Hepatocyte (in vitro differentiated cells): ENCODE measurements around the gene NXN. TPM values are rescaled to one million over a fixed set of nuclear protein-coding genes. Genes with fewer than 3 reads are reported as not detected.
"Not testable (repeated sequence)": the region's sequence is repeated elsewhere in the genome, so short reads cannot be mapped to it uniquely, and the experiment has no call there.

Experiments
- DNase-seq: peaks from one replicate; pipeline ENCODE4 v3.0.0-alpha.2; 2016; ENCODE audit warnings: low spot score
- H2AFZ ChIP-seq: fragments of 200-600 bp; sonication (generic); 2 replicates; pipeline ENCODE4 v1.6.0; 2016; ENCODE audit warnings: antibody characterized with exemption, mild to moderate bottlenecking
- H3K27ac ChIP-seq: fragments of 200-600 bp; sonication (generic); 2 replicates; pipeline ENCODE4 v1.5.1; 2016; ENCODE audit warnings: mild to moderate bottlenecking
- H3K27me3 ChIP-seq: fragments of 200-600 bp; sonication (generic); 2 replicates; pipeline ENCODE4 v1.6.1; 2016
- H3K36me3 ChIP-seq: fragments of 200-600 bp; sonication (generic); replicated peaks from 2 replicates; pipeline ENCODE4 v1.5.1; 2016; ENCODE audit warnings: low read depth; ENCODE audit not compliant: insufficient read depth
- H3K4me1 ChIP-seq: fragments of 200-600 bp; sonication (generic); 2 replicates; pipeline ENCODE4 v1.5.1; 2016; ENCODE audit warnings: mild to moderate bottlenecking, moderate library complexity; ENCODE audit not compliant: insufficient read depth
- H3K4me2 ChIP-seq: fragments of 200-600 bp; sonication (generic); 2 replicates; pipeline ENCODE4 v1.6.0; 2016
- H3K4me3 ChIP-seq: fragments of 200-600 bp; sonication (generic); 2 replicates; pipeline ENCODE4 v1.5.1; 2016; ENCODE audit warnings: mild to moderate bottlenecking
- H3K79me2 ChIP-seq: fragments of 200-600 bp; sonication (generic); 2 replicates; pipeline ENCODE4 v1.6.0; 2017; ENCODE audit warnings: mild to moderate bottlenecking
- H3K9me2 ChIP-seq: fragments of 200-600 bp; sonication (generic); replicated peaks from 2 replicates; pipeline ENCODE4 v1.6.0; 2017; ENCODE audit warnings: mild to moderate bottlenecking; ENCODE audit not compliant: insufficient read depth
- H3K9me3 ChIP-seq: fragments of 200-600 bp; sonication (generic); 2 replicates; pipeline ENCODE4 v1.5.1; 2016; ENCODE audit warnings: low read depth, mild to moderate bottlenecking
- H4K20me1 ChIP-seq: fragments of 200-600 bp; sonication (generic); 2 replicates; pipeline ENCODE4 v1.6.0; 2016; ENCODE audit warnings: mild to moderate bottlenecking; ENCODE audit not compliant: insufficient read depth, poor library complexity, severe bottlenecking
- EZH2 ChIP-seq: fragments of 200-600 bp; sonication (generic); IDR thresholded peaks from 2 replicates; pipeline ENCODE4 v1.6.1; 2016; ENCODE audit warnings: antibody characterized with exemption, mild to moderate bottlenecking, borderline replicate concordance
- EZH2phosphoT487 ChIP-seq: fragments of 200-600 bp; sonication (generic); IDR thresholded peaks from one replicate; pipeline ENCODE4 v1.6.1; 2018; ENCODE audit warnings: antibody characterized with exemption, mild to moderate bottlenecking, low read depth, moderate library complexity; ENCODE audit not compliant: unreplicated experiment, severe bottlenecking
- WGBS: methylation state at CpG from one replicate; pipeline ENCODE4 v1.1.6; 2016; ENCODE audit warnings: low lambda C conversion rate; ENCODE audit errors: missing lambda C conversion rate; 5-methylcytosine and 5-hydroxymethylcytosine counted together
- polyA plus RNA-seq: library from polyadenylated mRNA; unstranded; fragments of >200 nt; fragmentation: Nextera tagmentation; extraction: Ambion mirVana; gene quantifications from 2 replicates; pipeline ENCODE4 v1.2.1, GENCODE V29; 2016
- total RNA-seq: library from RNA; depleted of rRNA; stranded (reverse); fragments of >200 nt; gene quantifications from 2 replicates; pipeline ENCODE4 v1.2.3, GENCODE V29; 2014
- TF ChIP-seq, protein P1 (sequence below): fragments of 200-600 bp; sonication (generic); IDR thresholded peaks from 2 replicates; pipeline ENCODE4 v1.5.1; 2016; ENCODE audit warnings: antibody characterized with exemption, mild to moderate bottlenecking; ENCODE audit not compliant: poor library complexity

The NXN gene
- total and polyA plus RNA-seq, 2 experiments from 2014 or later: 55.0 to 74.1 TPM

DNA sequence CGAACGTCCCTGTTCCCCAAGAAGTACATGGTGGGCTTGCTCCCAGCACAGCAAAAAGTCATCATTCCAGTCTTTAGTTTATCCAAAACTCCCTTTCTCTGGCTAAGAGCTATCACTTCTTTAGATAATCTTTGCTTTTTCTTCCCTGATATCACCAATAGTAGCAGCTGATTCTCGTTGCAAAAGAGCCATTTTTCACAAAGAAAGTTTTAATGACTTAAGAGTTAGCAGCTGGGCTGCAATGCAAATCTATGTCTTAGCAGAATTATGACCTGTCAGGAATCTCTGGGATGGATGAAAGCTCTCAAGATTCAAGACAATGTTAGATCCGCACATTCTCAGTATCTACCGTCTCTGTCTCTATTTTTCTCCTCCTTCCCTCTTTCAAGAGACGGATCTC, 53.8 kb downstream of the NXN start:
- Histone ChIP-seq H3K36me3 (no peaks in the 10 kb centered on the region), H3K9me3 (no peaks in the 10 kb centered on the region), H2AFZ (no peak overlapping the region), H3K4me2 (peak overlapping the region; percentile 8), H3K9me2 (no peaks in the 10 kb centered on the region), H3K27ac (peak overlapping the region; percentile 63), H3K4me3 (no peak overlapping the region), H4K20me1 (no peaks in the 10 kb centered on the region), H3K27me3 (no peaks in the 10 kb centered on the region), H3K4me1 (peaks cover 53% of the 10 kb centered on the region), H3K79me2 (peaks cover 85% of the 10 kb centered on the region)
- 69% methylated on average over 6 of the region's 6 CpGs for WGBS
- DNase-seq: no peak
- no peak for TF ChIP-seq EZH2
- TF ChIP-seq EZH2phosphoT487: no peak
- TF ChIP-seq, protein P1, sequence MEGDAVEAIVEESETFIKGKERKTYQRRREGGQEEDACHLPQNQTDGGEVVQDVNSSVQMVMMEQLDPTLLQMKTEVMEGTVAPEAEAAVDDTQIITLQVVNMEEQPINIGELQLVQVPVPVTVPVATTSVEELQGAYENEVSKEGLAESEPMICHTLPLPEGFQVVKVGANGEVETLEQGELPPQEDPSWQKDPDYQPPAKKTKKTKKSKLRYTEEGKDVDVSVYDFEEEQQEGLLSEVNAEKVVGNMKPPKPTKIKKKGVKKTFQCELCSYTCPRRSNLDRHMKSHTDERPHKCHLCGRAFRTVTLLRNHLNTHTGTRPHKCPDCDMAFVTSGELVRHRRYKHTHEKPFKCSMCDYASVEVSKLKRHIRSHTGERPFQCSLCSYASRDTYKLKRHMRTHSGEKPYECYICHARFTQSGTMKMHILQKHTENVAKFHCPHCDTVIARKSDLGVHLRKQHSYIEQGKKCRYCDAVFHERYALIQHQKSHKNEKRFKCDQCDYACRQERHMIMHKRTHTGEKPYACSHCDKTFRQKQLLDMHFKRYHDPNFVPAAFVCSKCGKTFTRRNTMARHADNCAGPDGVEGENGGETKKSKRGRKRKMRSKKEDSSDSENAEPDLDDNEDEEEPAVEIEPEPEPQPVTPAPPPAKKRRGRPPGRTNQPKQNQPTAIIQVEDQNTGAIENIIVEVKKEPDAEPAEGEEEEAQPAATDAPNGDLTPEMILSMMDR: no peak

DNA sequence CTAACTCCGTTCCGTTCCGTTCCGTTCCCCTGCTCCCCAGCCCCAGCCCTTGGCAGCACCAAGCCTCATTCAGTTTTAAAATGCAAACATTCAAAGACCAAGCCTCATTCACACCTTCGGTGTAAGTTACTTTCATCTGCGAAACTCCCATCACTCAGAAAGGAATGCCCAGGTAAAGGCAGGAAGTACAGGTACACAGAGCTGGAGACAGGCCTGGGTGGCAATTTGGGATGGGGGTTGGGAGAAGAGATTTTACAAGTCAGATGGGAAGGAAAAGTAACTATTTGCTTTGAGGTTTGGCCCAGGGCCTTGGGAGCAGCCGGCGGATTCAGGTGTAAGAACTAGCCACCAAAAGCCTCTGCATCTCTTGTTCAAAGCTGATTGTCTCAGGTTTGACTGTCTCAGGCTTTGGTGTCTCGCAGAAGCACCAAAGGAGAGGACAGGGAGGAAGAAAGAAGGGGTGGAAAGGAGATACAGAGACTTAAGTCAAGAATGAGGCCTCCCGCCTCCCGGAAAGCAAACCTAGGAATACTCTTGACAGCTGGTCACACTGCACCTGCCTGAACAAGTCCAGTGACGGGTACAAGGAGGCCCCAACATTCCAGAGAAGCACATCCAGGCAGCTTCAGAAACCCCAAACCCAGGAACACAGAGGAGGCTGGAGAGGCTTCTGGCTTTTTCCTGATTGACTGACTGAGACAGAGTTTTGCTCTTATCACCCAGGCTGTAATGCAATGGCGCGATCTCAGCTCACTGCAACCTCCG, 54.7 kb downstream of the NXN start:
- H3K4me3 ChIP-seq: no peak overlapping the region
- no peaks in the 10 kb centered on the region for H4K20me1 ChIP-seq
- peak overlapping the region; percentile 63 for H3K27ac ChIP-seq
- H3K36me3 ChIP-seq: no peaks in the 10 kb centered on the region
- no peaks in the 10 kb centered on the region for H3K9me2 ChIP-seq
- peak overlapping the region; percentile 27 for H3K4me2 ChIP-seq
- H3K27me3 ChIP-seq: no peaks in the 10 kb centered on the region
- H3K4me1 ChIP-seq: peaks cover 53% of the 10 kb centered on the region
- H2AFZ ChIP-seq: no peak overlapping the region
- peaks cover 85% of the 10 kb centered on the region for H3K79me2 ChIP-seq
- no peak for TF ChIP-seq EZH2phosphoT487
- 73% methylated on average over 15 of the region's 15 CpGs for WGBS
- no peaks in the 10 kb centered on the region for H3K9me3 ChIP-seq
- no peak for DNase-seq

DNA sequence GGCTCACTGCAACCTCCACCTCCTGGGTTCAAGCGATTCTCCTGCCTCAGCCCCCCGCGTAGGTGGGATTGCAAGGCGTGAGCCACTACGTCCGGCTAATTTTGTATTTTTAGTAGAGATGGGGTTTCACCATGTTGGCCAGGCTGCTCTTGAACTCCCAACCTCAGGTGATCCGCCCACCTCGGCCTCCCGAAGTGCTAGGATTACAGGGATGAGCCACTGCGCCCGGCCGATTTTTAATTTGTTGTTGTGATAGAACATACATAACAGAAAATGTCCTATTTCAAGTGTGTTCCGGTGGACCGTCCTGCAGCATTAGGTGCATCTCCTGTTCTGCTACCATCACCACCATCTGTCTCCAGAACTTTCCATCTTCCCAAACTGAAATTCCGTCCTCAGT, 55.3 kb downstream of the NXN start:
- Histone ChIP-seq H3K79me2 (peaks cover 85% of the 10 kb centered on the region), H3K27ac (peak overlapping the region; percentile 63), H3K4me1 (peaks cover 48% of the 10 kb centered on the region)
- not testable (repeated sequence) for H4K20me1 ChIP-seq, H2AFZ ChIP-seq, H3K4me3 ChIP-seq, H3K36me3 ChIP-seq, H3K9me2 ChIP-seq, H3K27me3 ChIP-seq, DNase-seq, H3K4me2 ChIP-seq, H3K9me3 ChIP-seq
- 95% methylated on average over 15 of the region's 15 CpGs for WGBS

DNA sequence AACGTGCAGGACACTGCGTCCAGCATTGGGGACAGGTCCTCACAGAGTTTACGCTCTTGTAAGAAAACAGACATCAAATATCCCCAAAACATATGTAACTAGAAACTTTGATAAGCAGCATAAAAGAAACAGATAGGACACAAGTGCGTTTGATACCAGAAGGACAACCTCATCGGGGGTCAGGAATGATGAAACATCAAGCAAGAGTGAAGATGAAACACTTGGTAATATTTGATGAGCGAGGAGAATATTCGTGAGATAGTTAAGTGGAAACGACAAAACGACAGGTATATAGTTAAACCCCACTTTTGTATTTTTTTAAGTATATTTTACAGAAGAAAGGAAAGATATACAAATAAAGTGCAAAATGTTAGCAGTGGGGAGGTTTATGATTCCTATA, 55.9 kb downstream of the NXN start:
- no peaks in the 10 kb centered on the region for H3K9me3 ChIP-seq
- H2AFZ ChIP-seq: no peak overlapping the region
- TF ChIP-seq EZH2: no peak
- no peak overlapping the region for H3K4me3 ChIP-seq
- H4K20me1 ChIP-seq: no peaks in the 10 kb centered on the region
- H3K79me2 ChIP-seq: peaks cover 81% of the 10 kb centered on the region
- no peaks in the 10 kb centered on the region for H3K36me3 ChIP-seq
- DNase-seq: no peak
- H3K27me3 ChIP-seq: no peaks in the 10 kb centered on the region
- no peaks in the 10 kb centered on the region for H3K9me2 ChIP-seq
- H3K4me1 ChIP-seq: peaks cover 42% of the 10 kb centered on the region
- WGBS: 97% methylated on average over 9 of the region's 9 CpGs
- H3K4me2 ChIP-seq: no peak overlapping the region
- no peak overlapping the region for H3K27ac ChIP-seq

DNA sequence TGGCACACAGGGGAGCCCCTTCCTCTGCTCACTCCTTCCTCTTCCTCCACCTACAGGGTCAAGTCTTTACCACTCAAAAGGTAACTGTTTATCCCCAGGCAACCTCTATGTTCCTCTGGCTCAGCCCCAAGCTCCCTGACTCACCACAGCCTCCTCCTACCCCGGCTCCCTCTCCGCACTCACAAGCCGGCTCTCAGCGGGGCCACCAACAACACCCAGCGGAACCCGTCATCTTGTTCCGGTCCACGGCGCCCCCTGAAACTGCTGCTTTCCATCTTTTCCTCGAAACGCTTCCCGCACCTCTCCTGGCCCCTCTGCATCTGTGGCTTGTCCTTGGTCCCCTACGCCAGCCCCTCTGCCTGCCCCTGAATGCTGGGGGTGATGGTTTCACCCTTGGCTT, 58.4 kb downstream of the NXN start:
- no peaks in the 10 kb centered on the region for H3K27me3 ChIP-seq
- no peak overlapping the region for H3K4me2 ChIP-seq
- H3K4me3 ChIP-seq: no peak overlapping the region
- no peaks in the 10 kb centered on the region for H4K20me1 ChIP-seq
- DNase-seq: no peak
- no peak overlapping the region for H3K27ac ChIP-seq
- 92% methylated on average over 13 of the region's 13 CpGs for WGBS
- H3K9me3 ChIP-seq: no peaks in the 10 kb centered on the region
- no peaks in the 10 kb centered on the region for H3K9me2 ChIP-seq
- peaks cover 20% of the 10 kb centered on the region for H3K4me1 ChIP-seq
- no peak overlapping the region for H2AFZ ChIP-seq
- H3K36me3 ChIP-seq: no peaks in the 10 kb centered on the region
- H3K79me2 ChIP-seq: peaks cover 87% of the 10 kb centered on the region
- no peak for TF ChIP-seq EZH2phosphoT487
